ENCODE measurements around the gene MIER1. TPM values are rescaled to one million over a fixed set of nuclear protein-coding genes. Genes with fewer than 3 reads are reported as not detected.
A peak's percentile ranks its signal among the peaks of the same experiment; 100 is the strongest.

MIER1 gene
- total RNA-seq, 1 donor from 2014 or later: 17.1 TPM

GRCh38 chr1:66999640-67000400 is 75.0 kb downstream of the MIER1 start:
- no peak for ATAC-seq

DNA sequence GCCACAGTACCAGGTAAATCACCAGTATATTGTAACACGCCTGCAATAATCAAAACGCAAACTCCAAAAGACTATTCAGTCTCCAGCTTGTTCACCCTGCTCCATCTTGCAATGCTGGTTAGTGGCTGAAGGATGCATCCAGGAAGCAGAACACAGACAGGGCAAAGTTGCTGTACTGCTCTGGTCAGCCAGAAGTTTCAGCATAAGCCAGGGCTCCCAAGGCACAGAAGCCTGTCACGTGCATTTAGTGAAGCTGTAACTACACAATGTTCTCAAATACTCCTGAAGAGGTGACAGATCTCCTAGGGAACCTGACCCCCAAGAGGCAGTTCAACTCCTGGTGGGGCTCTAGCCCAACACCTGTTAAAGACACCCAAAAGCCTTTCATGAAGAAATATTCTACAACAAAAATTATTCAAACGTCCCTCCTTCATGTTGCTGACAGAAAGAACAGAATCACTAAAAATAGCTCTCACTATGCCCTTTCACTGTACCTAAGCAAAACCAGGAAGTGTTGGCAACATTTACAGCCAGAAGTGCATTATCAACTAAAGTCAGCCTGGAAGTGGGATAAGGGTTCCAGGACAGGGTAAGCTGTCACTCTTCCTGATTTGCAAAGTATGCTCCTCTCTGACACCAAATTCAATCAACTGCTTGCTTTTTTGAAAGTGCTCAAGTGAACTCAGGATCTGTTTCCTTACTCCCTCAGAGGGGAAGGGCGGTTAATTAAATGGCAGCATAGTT is 77.1 kb downstream of the MIER1 start:
- no peak for ATAC-seq

- no peak for ATAC-seq
Observed at GRCh38 chr1:67004176-67004575, 79.4 kb downstream of the MIER1 start.

DNA sequence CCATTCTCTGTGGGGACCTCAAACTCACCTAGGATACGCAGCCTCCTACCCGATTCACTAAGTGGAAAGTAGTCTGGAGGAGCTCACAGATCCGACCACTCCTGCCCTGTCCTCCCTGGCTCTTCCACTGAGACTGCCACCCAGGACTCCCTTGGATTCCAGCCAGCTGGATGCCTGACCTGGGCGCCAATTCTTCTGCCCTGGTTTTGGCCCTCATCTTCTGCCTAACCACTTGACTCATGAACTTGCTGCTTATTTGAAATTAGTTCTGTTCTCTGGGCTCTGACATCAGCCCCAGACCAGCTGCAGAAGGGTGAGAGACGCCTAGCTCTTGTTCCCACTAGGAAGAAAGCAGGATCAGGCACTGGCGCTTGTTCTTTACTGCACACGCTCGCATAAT is 80.3 kb downstream of the MIER1 start:
- no peak for ATAC-seq

- ATAC-seq: no peak
Observed at GRCh38 chr1:67009792-67010191, 85.0 kb downstream of the MIER1 start.

DNA sequence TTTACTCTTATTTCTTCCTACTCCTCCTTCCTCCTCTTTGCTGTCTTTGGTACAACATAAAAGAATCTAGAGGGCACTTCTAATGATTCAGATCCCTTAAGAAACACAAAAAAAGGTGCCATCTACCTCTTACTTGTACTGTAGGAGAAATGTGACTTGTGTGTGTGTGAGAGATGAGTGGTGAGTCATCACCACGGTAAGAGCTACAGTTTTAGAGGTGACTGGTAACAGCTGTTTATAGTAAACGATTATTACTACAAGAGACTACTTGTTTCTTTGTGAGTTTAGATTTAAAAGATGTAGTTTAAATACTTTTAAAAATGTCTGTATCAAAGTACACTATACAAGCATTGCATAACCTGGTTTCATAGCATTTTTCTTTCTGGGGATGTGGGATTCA is 88.8 kb downstream of the MIER1 start:
- peak; percentile 66 for ATAC-seq

- ATAC-seq: no peak
Observed at GRCh38 chr1:67018574-67018973, 93.8 kb downstream of the MIER1 start.

- ATAC-seq: no peak
Observed at GRCh38 chr1:67019121-67019520, 94.3 kb downstream of the MIER1 start.

DNA sequence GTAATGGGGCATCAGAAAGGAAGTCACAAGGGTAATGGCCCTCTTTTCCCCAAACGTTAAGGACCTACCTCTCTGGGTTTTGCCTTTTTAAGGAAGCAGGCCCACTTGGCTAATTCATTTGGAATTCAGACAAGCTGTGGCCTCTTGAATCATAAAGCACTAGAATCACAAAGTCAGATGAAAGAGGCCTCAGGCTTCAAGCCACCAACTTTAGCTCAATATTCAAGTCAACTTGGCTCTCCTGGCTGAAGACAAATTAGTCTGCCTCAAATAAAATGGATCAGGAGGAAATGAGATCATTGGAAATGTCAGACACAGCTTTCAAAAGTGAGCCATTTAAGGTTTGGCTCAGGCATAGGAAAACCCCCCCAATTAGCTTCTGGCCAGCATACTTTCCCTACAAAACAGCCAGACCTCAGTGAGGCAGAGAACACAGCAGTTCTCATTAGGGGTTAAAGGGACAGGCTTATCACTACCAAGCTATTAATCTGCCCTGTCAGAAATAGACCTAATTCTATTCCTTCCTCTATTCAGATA is 94.9 kb downstream of the MIER1 start:
- ATAC-seq: no peak

- ATAC-seq: no peak
Observed at GRCh38 chr1:67020304-67020703, 95.5 kb downstream of the MIER1 start.

DNA sequence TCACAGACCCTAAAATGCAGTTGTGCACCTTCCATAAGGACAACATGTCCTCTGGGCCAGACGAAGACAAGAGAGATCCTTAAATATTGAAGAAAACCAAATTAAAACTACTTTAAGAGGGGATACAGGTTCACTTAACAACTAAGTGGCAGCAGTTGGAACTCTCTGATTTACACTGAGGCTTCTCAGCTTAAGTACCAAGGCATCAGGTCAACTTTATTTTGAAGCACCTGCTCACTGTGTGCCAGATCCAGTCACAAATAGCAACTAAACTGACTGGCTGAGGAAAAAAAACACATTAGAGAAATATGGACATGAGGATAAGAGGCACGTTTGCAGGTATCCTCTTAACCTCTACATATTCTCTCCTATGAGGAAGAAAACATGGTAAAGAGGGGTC is 96.0 kb downstream of the MIER1 start:
- ATAC-seq: no peak

GRCh38 chr1:67029472-67029871 is 104.7 kb downstream of the MIER1 start:
- ATAC-seq: no peak

GRCh38 chr1:67031121-67031858 is 106.5 kb downstream of the MIER1 start:
- no peak for ATAC-seq

DNA sequence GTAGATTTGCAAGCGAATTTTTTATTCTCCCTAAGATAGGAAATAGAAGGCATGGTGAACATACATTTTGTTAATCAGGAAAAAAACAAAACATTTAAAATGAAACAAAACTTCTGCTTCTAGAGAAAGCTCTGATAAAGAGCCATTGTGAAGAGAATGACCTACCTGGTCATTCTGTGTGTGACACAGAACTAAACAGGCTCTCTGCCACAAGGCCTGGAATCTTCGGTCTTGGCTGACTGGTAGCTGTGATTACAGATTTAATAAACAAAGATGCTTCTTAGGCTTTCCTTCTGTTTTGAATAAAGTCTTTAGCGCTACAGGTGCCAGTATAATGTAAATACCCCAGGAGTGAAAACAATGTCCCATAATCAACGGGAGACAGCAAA is 107.1 kb downstream of the MIER1 start:
- ATAC-seq: no peak

Other genes starting within 250 kb of the MIER1 start
- gene DYNLT5, start 172.5 kb upstream of the MIER1 start, total RNA-seq: not detected
- not detected for gene INSL5, start 123.7 kb upstream of the MIER1 start, total RNA-seq
- gene DNAI4, start 134 bp upstream of the MIER1 start, total RNA-seq: 0.56 TPM
- 9.0 TPM for gene SLC35D1, start 129.2 kb downstream of the MIER1 start, total RNA-seq
- gene C1orf141, start 210.0 kb downstream of the MIER1 start, total RNA-seq: not detected
- 0.12 TPM for gene IL23R, start 241.5 kb downstream of the MIER1 start, total RNA-seq